Parathyroid adenoma (tissue), 2 donors: ENCODE results near the gene SHROOM3.

ENCODE experiments used
- H2AFZ ChIP-seq: fragments of 300-600 bp; sonication (generic); one replicate; pipeline ENCODE4 v1.7.0; 2017; ENCODE audit warnings: antibody characterized with exemption, mild to moderate bottlenecking
- H3K27ac ChIP-seq: fragments of 300-600 bp; sonication (generic); one replicate; pipeline ENCODE4 v1.7.0; 2017
- H3K27me3 ChIP-seq: fragments of 300-600 bp; sonication (generic); one replicate; pipeline ENCODE4 v1.7.0; 2017; ENCODE audit warnings: low read length; ENCODE audit not compliant: control insufficient read depth, insufficient read depth
- H3K36me3 ChIP-seq: fragments of 300-600 bp; sonication (generic); one replicate; pipeline ENCODE4 v1.7.0; 2017; ENCODE audit warnings: low read length; ENCODE audit not compliant: control insufficient read depth, insufficient read depth
- H3K4me1 ChIP-seq: fragments of 300-600 bp; sonication (generic); one replicate; pipeline ENCODE4 v1.7.0; 2017; ENCODE audit warnings: control low read depth
- H3K4me2 ChIP-seq: fragments of 300-600 bp; sonication (generic); one replicate; pipeline ENCODE4 v1.7.0; 2017; ENCODE audit warnings: low read length
- H3K4me3 ChIP-seq: fragments of 300-600 bp; sonication (generic); one replicate; pipeline ENCODE4 v1.7.0; 2017; ENCODE audit warnings: low read depth, low read length
- H3K79me2 ChIP-seq: fragments of 300-600 bp; sonication (generic); one replicate; pipeline ENCODE4 v1.7.0; 2017; ENCODE audit warnings: control low read depth
- H3K9ac ChIP-seq: fragments of 300-600 bp; sonication (generic); one replicate; pipeline ENCODE4 v1.7.0; 2017; ENCODE audit warnings: mild to moderate bottlenecking
- H3K9me3 ChIP-seq: fragments of 300-600 bp; sonication (generic); one replicate; pipeline ENCODE4 v1.7.0; 2017; ENCODE audit warnings: low read length; ENCODE audit not compliant: control insufficient read depth
- CTCF ChIP-seq: fragments of 300-600 bp; sonication (generic); IDR thresholded peaks from one replicate; pipeline ENCODE4 v1.7.0; 2017; ENCODE audit warnings: antibody characterized with exemption, mild to moderate bottlenecking
- donor health status: primary hyperparathyroidism.

The SHROOM3 gene

GRCh38 chr4:76623217-76624045 lies 188.4 kb downstream of the SHROOM3 start:
- no peaks in the 10 kb centered on the region for H3K27me3 ChIP-seq
- H3K4me3 ChIP-seq = no peak overlapping the region
- H3K27ac ChIP-seq = no peak overlapping the region
- H3K9me3 ChIP-seq = no peaks in the 10 kb centered on the region
- H3K9ac ChIP-seq = no peak overlapping the region
- H3K79me2 ChIP-seq = no peaks in the 10 kb centered on the region
- H3K4me1 ChIP-seq = no peaks in the 10 kb centered on the region
- no peaks in the 10 kb centered on the region for H3K36me3 ChIP-seq
- no peak overlapping the region for H2AFZ ChIP-seq
- TF ChIP-seq CTCF = no peak
- H3K4me2 ChIP-seq = no peak overlapping the region

GRCh38 chr4:76624241-76624681 lies 189.2 kb downstream of the SHROOM3 start:
- Histone ChIP-seq H3K4me2 (no peak overlapping the region), H3K79me2 (no peaks in the 10 kb centered on the region), H3K27me3 (no peaks in the 10 kb centered on the region), H3K9ac (no peak overlapping the region), H3K4me1 (no peaks in the 10 kb centered on the region), H3K9me3 (no peaks in the 10 kb centered on the region), H2AFZ (no peak overlapping the region), H3K27ac (no peak overlapping the region), H3K36me3 (no peaks in the 10 kb centered on the region), H3K4me3 (no peak overlapping the region)
- TF ChIP-seq CTCF = no peak

GRCh38 chr4:76624931-76625715 lies 190.1 kb downstream of the SHROOM3 start:
- no peak overlapping the region for H3K4me3 ChIP-seq
- no peak overlapping the region for H3K27ac ChIP-seq
- no peaks in the 10 kb centered on the region for H3K36me3 ChIP-seq
- no peaks in the 10 kb centered on the region for H3K79me2 ChIP-seq
- H3K4me1 ChIP-seq = no peaks in the 10 kb centered on the region
- no peak overlapping the region for H3K9ac ChIP-seq
- no peak overlapping the region for H2AFZ ChIP-seq
- TF ChIP-seq CTCF = no peak
- no peaks in the 10 kb centered on the region for H3K27me3 ChIP-seq
- no peaks in the 10 kb centered on the region for H3K9me3 ChIP-seq
- H3K4me2 ChIP-seq = no peak overlapping the region

GRCh38 chr4:76626686-76627465 lies 191.8 kb downstream of the SHROOM3 start:
- Histone ChIP-seq H3K9ac (no peak overlapping the region), H3K4me3 (no peak overlapping the region), H3K36me3 (no peaks in the 10 kb centered on the region), H3K79me2 (no peaks in the 10 kb centered on the region), H2AFZ (no peak overlapping the region), H3K27ac (no peak overlapping the region), H3K9me3 (no peaks in the 10 kb centered on the region), H3K4me2 (no peak overlapping the region), H3K4me1 (no peaks in the 10 kb centered on the region), H3K27me3 (no peaks in the 10 kb centered on the region)
- TF ChIP-seq CTCF = no peak
